Neuronal stem cell (in vitro differentiated cells): Measurements from ENCODE around the gene SH3GL2.

Experiments used
- DNase-seq: peaks from one replicate; pipeline ENCODE4 v3.0.0-alpha.2; 2013; ENCODE audit warnings: low spot score
- H2AFZ ChIP-seq: one replicate; pipeline ENCODE4 v1.6.1; 2013; ENCODE audit warnings: mild to moderate bottlenecking, low read length, inconsistent platforms
- H2AK5ac ChIP-seq: 2 replicates; pipeline ENCODE4 v1.6.1; 2013; ENCODE audit warnings: low read depth, mild to moderate bottlenecking, inconsistent platforms, low read length, moderate library complexity, mixed read lengths
- H2BK120ac ChIP-seq: 2 replicates; pipeline ENCODE4 v1.6.1; 2013; ENCODE audit warnings: low read depth, mild to moderate bottlenecking, inconsistent platforms, low read length, moderate library complexity, mixed read lengths
- H2BK12ac ChIP-seq: one replicate; pipeline ENCODE4 v1.6.1; 2013; ENCODE audit warnings: low read length, inconsistent platforms
- H2BK15ac ChIP-seq: 2 replicates; pipeline ENCODE4 v1.6.1; 2013; ENCODE audit warnings: mild to moderate bottlenecking, low read length, inconsistent platforms, mixed read lengths
- H2BK5ac ChIP-seq: one replicate; pipeline ENCODE4 v1.6.1; 2013; ENCODE audit warnings: inconsistent platforms, mild to moderate bottlenecking, low read length, moderate library complexity
- H3K14ac ChIP-seq: one replicate; pipeline ENCODE4 v1.6.1; 2013; ENCODE audit warnings: low read length, inconsistent platforms
- H3K18ac ChIP-seq: 2 replicates; pipeline ENCODE4 v1.6.1; 2013; ENCODE audit warnings: low read length, inconsistent platforms
- H3K23ac ChIP-seq: 2 replicates; pipeline ENCODE4 v1.6.1; 2013; ENCODE audit warnings: low read depth, mild to moderate bottlenecking, mixed read lengths, low read length, inconsistent platforms; ENCODE audit not compliant: poor library complexity
- H3K27ac ChIP-seq: replicated peaks from 3 replicates; pipeline ENCODE4 v1.5.1; 2013; ENCODE audit warnings: low read length, inconsistent platforms
- H3K27me3 ChIP-seq, 3 experiments: 2 replicates each; pipeline ENCODE4 v1.6.1; 2013; ENCODE audit warnings: low read length in 3 of 3, mild to moderate bottlenecking in 2 of 3, inconsistent platforms in 1 of 3, low read depth in 1 of 3, mixed read lengths in 1 of 3, moderate library complexity in 1 of 3; ENCODE audit not compliant: control insufficient read depth in 3 of 3, insufficient read depth in 3 of 3
- H3K36me3 ChIP-seq, 2 donors: replicated peaks in 1 of 2; 2 replicates each; pipeline ENCODE4 v1.6.1; 2013; ENCODE audit warnings: low read length in 2 of 2; ENCODE audit not compliant: control insufficient read depth in 2 of 2, insufficient read depth in 2 of 2
- H3K4ac ChIP-seq: 2 replicates; pipeline ENCODE4 v1.6.1; 2013; ENCODE audit warnings: inconsistent platforms, mild to moderate bottlenecking, low read length, moderate library complexity
- H3K4me1 ChIP-seq, 2 donors: 1 replicate in 1 of 2; 2 replicates in 1 of 2; pipeline ENCODE4 v1.6.1; 2013; ENCODE audit warnings: low read length in 2 of 2, low read depth in 1 of 2; ENCODE audit not compliant: control insufficient read depth in 2 of 2, insufficient read depth in 1 of 2
- H3K4me2 ChIP-seq: one replicate; pipeline ENCODE4 v1.6.1; 2013; ENCODE audit warnings: mild to moderate bottlenecking, low read length, inconsistent platforms; ENCODE audit not compliant: insufficient read depth, poor library complexity, severe bottlenecking
- H3K4me3 ChIP-seq, 2 donors: 2 replicates each; pipeline ENCODE4 v1.5.1; 2013; ENCODE audit warnings: low read length in 2 of 2, mild to moderate bottlenecking in 2 of 2, inconsistent platforms in 1 of 2, moderate library complexity in 1 of 2
- H3K79me1 ChIP-seq: one replicate; pipeline ENCODE4 v1.6.1; 2013; ENCODE audit warnings: low read depth, mild to moderate bottlenecking, inconsistent platforms, low read length, moderate library complexity
- H3K9ac ChIP-seq: one replicate; pipeline ENCODE4 v1.6.1; 2013; ENCODE audit warnings: mild to moderate bottlenecking, low read depth, low read length, inconsistent platforms; ENCODE audit not compliant: poor library complexity
- H3K9me3 ChIP-seq, 2 donors: replicated peaks in 1 of 2; 2 replicates each; pipeline versions ENCODE3 to v1.6.1; 2013; ENCODE audit warnings: low read length in 2 of 2, mild to moderate bottlenecking in 2 of 2, inconsistent platforms in 1 of 2, low read depth in 1 of 2, mixed read lengths in 1 of 2, moderate library complexity in 1 of 2; ENCODE audit not compliant: control insufficient read depth in 2 of 2, insufficient read depth in 1 of 2
- H4K8ac ChIP-seq: one replicate; pipeline ENCODE4 v1.6.1; 2013; ENCODE audit warnings: low read depth, mild to moderate bottlenecking, inconsistent platforms, low read length, moderate library complexity
- H4K91ac ChIP-seq: one replicate; pipeline ENCODE4 v1.6.1; 2013; ENCODE audit warnings: low read length, low read depth, mild to moderate bottlenecking, inconsistent platforms; ENCODE audit not compliant: poor library complexity
- WGBS, 2 donors: extraction: QIAGEN DNeasy Blood & Tissue Kit; methylation state at CpG; one replicate each; pipeline ENCODE4 v1.1.7; 2013; ENCODE audit warnings: missing lambda C conversion rate in 2 of 2, mixed read lengths in 1 of 2; ENCODE audit not compliant: insufficient read length in 2 of 2, insufficient replicate concordance in 1 of 2; ENCODE audit errors: extremely low coverage in 2 of 2; 5-methylcytosine and 5-hydroxymethylcytosine counted together

SH3GL2 gene

DNA sequence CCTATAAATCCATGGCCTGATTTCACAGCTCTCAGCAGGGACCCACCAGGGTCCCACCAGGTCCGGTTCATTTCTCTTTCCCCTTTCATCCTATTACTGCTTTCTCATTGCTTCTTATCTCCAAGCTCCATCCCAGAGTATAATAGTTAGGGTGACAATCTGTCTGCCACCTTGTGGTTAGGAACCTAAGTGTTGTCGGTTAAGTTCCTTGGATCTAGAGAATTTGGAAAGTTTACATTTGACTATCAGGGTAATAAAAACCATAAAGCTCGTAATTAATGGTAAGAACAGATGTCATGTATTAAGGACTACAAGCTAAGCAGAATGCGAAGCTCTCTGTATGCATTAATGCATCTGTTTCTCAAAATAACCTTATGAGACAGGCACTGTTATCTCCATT is 259.1 kb downstream of the SH3GL2 start:
- H3K4me2 ChIP-seq = no peak overlapping the region
- H3K14ac ChIP-seq = no peak overlapping the region
- no peak overlapping the region for H2BK120ac ChIP-seq
- no peaks in the 10 kb centered on the region for H3K79me1 ChIP-seq
- H3K27me3 ChIP-seq = peaks cover 0 to 2% (median 0%) of the 10 kb centered on the region in 3 experiments
- no peak overlapping the region for H4K8ac ChIP-seq
- no peak overlapping the region for H3K4ac ChIP-seq
- H2BK15ac ChIP-seq = no peak overlapping the region
- no peak overlapping the region for H3K9ac ChIP-seq
- no peak overlapping the region for H3K23ac ChIP-seq
- H2BK5ac ChIP-seq = no peak overlapping the region
- no peak overlapping the region for H3K27ac ChIP-seq
- no peak overlapping the region for H2AFZ ChIP-seq
- H3K36me3 ChIP-seq = no peaks in the 10 kb centered on the region
- no peaks in the 10 kb centered on the region for H3K4me1 ChIP-seq
- no peak overlapping the region for H3K18ac ChIP-seq
- WGBS, 2 donors = no CpG with 5 or more reads among the region's 4 CpGs
- no peak overlapping the region for H2BK12ac ChIP-seq
- DNase-seq = no peak
- H2AK5ac ChIP-seq = no peak overlapping the region
- H3K9me3 ChIP-seq = no peaks in the 10 kb centered on the region
- no peak overlapping the region for H4K91ac ChIP-seq
- no peak overlapping the region for H3K4me3 ChIP-seq

DNA sequence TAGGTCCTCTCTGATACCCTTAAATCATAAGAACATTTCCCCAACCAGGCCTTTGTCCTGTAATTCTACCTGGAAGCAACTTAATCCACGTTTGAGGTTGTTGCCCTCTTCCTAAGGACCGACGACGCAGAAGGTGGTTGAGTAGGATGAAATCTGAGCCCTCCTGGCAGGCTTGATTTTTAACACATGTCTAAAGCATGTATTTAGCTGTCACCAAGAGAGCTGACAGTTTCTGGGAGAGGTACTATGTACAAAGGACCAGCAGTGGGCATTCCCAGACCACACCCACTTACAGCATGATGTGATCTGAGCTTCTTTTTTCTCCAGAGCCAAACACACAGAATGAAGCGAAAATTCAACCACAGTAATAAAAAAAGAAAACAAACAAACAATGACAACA is 260.9 kb downstream of the SH3GL2 start:
- Histone ChIP-seq H3K23ac (no peak overlapping the region), H3K27ac (no peak overlapping the region), H3K4me3 (no peak overlapping the region), H3K27me3 (peaks cover 0 to 2% (median 0%) of the 10 kb centered on the region in 3 experiments), H3K14ac (no peak overlapping the region), H2BK5ac (no peak overlapping the region), H2BK15ac (no peak overlapping the region), H2BK120ac (no peak overlapping the region), H2AK5ac (no peak overlapping the region), H2BK12ac (no peak overlapping the region), H3K4me2 (no peak overlapping the region), H3K4me1 (no peaks in the 10 kb centered on the region), H4K91ac (no peak overlapping the region), H3K36me3 (no peaks in the 10 kb centered on the region), H4K8ac (no peak overlapping the region), H3K9me3 (no peaks in the 10 kb centered on the region), H3K79me1 (no peaks in the 10 kb centered on the region), H3K18ac (no peak overlapping the region), H3K9ac (no peak overlapping the region), H3K4ac (no peak overlapping the region), H2AFZ (no peak overlapping the region)
- no peak for DNase-seq
- no CpG with 5 or more reads among the region's 5 CpGs for WGBS, 2 donors

DNA sequence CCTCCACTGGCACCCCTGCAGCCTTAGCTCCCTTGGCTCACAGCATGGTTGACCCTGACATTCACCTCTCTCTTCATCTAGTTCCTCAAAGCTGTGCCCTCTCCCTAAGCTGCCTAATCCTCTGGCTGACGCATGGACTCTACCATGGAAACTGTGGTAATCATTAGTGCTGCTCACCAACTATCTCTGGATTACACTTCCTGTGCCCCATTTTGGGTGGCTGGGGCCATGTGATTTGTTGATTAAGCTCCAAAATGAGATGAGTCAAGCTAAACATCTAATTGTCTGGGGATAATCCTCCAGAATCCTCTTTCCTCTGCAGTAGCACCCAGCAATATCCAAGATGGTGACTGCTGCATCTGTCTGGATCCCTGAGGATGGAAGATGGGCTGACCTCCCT is 264.4 kb downstream of the SH3GL2 start:
- H2AK5ac ChIP-seq = no peak overlapping the region
- no peak overlapping the region for H3K14ac ChIP-seq
- no peak overlapping the region for H3K9ac ChIP-seq
- no peak overlapping the region for H3K18ac ChIP-seq
- H3K27me3 ChIP-seq = peaks cover 0 to 2% (median 0%) of the 10 kb centered on the region in 3 experiments
- H2AFZ ChIP-seq = no peak overlapping the region
- WGBS, 2 donors = no CpG with 5 or more reads among the region's 1 CpG
- H3K4me1 ChIP-seq = no peaks in the 10 kb centered on the region
- H2BK5ac ChIP-seq = no peak overlapping the region
- no peak overlapping the region for H2BK12ac ChIP-seq
- no peak overlapping the region for H3K4me3 ChIP-seq
- H3K4ac ChIP-seq = no peak overlapping the region
- H3K79me1 ChIP-seq = no peaks in the 10 kb centered on the region
- H3K9me3 ChIP-seq = no peaks in the 10 kb centered on the region
- H3K4me2 ChIP-seq = no peak overlapping the region
- no peak overlapping the region for H3K23ac ChIP-seq
- no peak overlapping the region for H4K8ac ChIP-seq
- no peaks in the 10 kb centered on the region for H3K36me3 ChIP-seq
- H3K27ac ChIP-seq = no peak overlapping the region
- no peak overlapping the region for H4K91ac ChIP-seq
- no peak overlapping the region for H2BK15ac ChIP-seq
- no peak for DNase-seq
- H2BK120ac ChIP-seq = no peak overlapping the region
